Gastrocnemius medialis (tissue), 4 donors: ENCODE data around the gene CTPS2. TPM values are rescaled to one million over a fixed set of nuclear protein-coding genes. Genes with fewer than 3 reads are reported as not detected.

Source experiments
- ATAC-seq, 2 donors: fragments of 150-250 bp; one replicate each; pipeline ENCODE4 v1.9.1; 2016
- DNase-seq, 2 donors: peaks; one replicate each; pipeline ENCODE4 v3.0.0-alpha.2; 2019
- H3K27ac ChIP-seq, 4 donors: fragments of 200-600 bp; sonication (generic); 1 replicate in 1 of 4; 2 replicates in 3 of 4; pipeline ENCODE4 v1.5.1; 2016 to 2018; ENCODE audit warnings: mild to moderate bottlenecking in 2 of 4, moderate library complexity in 1 of 4
- H3K27me3 ChIP-seq, 3 donors: fragments of 200-600 bp; sonication (generic) in 2 of 3; 1 replicate in 1 of 3; 2 replicates in 2 of 3; pipeline versions ENCODE4 v1.5.1 to v1.6.0; 2016 to 2019; ENCODE audit warnings: mild to moderate bottlenecking in 1 of 3, moderate library complexity in 1 of 3
- H3K36me3 ChIP-seq, 2 donors: fragments of 200-600 bp; sonication (generic) in 1 of 2; one replicate each; pipeline ENCODE4 v1.5.1; 2017 to 2018
- H3K4me1 ChIP-seq, 2 donors: fragments of 200-600 bp; sonication (generic) in 1 of 2; one replicate each; pipeline ENCODE4 v1.5.1; 2016 to 2017; ENCODE audit warnings: mild to moderate bottlenecking in 2 of 2
- H3K4me3 ChIP-seq, 4 donors: fragments of 200-600 bp; sonication (generic) in 3 of 4; 1 replicate in 1 of 4; 2 replicates in 3 of 4; pipeline ENCODE4 v1.5.1; 2016 to 2019; ENCODE audit warnings: mild to moderate bottlenecking in 2 of 4
- H3K9me3 ChIP-seq, 3 donors: fragments of 200-600 bp; sonication (generic) in 2 of 3; 1 replicate in 1 of 3; 2 replicates in 2 of 3; pipeline ENCODE4 v1.5.1; 2016 to 2019
- CTCF ChIP-seq, 5 experiments: fragments of 450-650 bp in 3 of 5; fragments of 200-600 bp in 2 of 5; sonication (generic) in 2 of 5; IDR thresholded peaks in 4 of 5; conservative IDR thresholded peaks in 1 of 5; 1 replicate in 4 of 5; 2 replicates in 1 of 5; pipeline ENCODE4 v1.5.1; 2016 to 2019; ENCODE audit warnings: antibody characterized with exemption in 5 of 5, mild to moderate bottlenecking in 3 of 5, moderate library complexity in 3 of 5
- POLR2A ChIP-seq, 2 donors: fragments of 450-650 bp; IDR thresholded peaks; one replicate each; pipeline ENCODE4 v1.6.1; 2017; ENCODE audit warnings: antibody characterized with exemption in 2 of 2, mild to moderate bottlenecking in 2 of 2, moderate library complexity in 2 of 2
- in situ Hi-C, 4 donors: fragments of 200-750 bp; cut with MboI; loops; one replicate each; pipeline versions ENCODE4 v1.15.0 to v1.8.0; 2017; ENCODE audit warnings: low sequenced_read_pairs in 4 of 4
- intact Hi-C: fragments of 100-400 bp; cut with DNase I; formaldehyde crosslinking; loops from one replicate; pipeline ENCODE4 v1.15.1; 2023; ENCODE audit warnings: low total_unique reads
- total RNA-seq, 4 donors: library from RNA; depleted of rRNA; stranded (reverse); fragments of >200 nt; gene quantifications; one replicate each; pipeline versions ENCODE4 v1.1.0 to v1.2.3, GENCODE V29; 2016

The CTPS2 gene
- total RNA-seq, 4 donors from 2014 or later = 2.0 to 3.8 (median 2.8) TPM

GRCh38 chrX:16748425-16748824, 36.0 kb upstream of the CTPS2 start:
- Histone ChIP-seq H3K4me3 (no peak overlapping the region), H3K9me3 (no peaks in the 10 kb centered on the region), H3K27ac (no peak overlapping the region), H3K4me1 (no peaks in the 10 kb centered on the region), H3K36me3 (peaks cover 0 to 65% of the 10 kb centered on the region in 2 donors), H3K27me3 (no peaks in the 10 kb centered on the region)
- intact Hi-C loops = no loop called here
- no peak for ATAC-seq
- no peak for DNase-seq
- TF ChIP-seq CTCF (IDR thresholded peaks at IDR 0.05 in 4 of 5, conservative IDR thresholded peaks at IDR 0.05 in 1 of 5) (no peak), POLR2A (IDR thresholded peaks at IDR 0.05) (no peak)
- in situ Hi-C loops = no loop called here

DNA sequence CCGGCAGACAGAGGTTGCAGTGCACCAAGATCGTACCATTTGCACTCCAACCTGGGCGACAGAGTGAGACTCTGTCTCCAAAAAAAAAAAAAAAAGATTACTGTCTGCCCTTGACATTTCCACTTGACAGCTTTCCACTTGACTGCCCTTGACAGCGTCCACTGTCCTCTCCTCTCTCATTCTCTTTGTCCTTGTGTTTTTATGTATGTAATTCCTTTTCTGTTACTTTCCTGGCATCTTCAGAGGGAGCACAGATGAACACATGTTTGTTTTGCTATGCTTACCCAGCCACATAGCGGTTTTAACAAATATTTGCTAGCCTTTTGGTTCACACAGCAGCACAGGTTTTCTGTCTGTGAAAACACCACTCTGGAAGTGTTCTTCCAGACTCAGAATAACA, 33.2 kb upstream of the CTPS2 start:
- DNase-seq (no peak), ATAC-seq (no peak)
- no peak for TF ChIP-seq CTCF (IDR thresholded peaks at IDR 0.05 in 4 of 5, conservative IDR thresholded peaks at IDR 0.05 in 1 of 5)
- TF ChIP-seq POLR2A (IDR thresholded peaks at IDR 0.05) = no peak
- no peak overlapping the region for H3K4me3 ChIP-seq
- intact Hi-C loops (no loop called here), in situ Hi-C loops (no loop called here)
- H3K4me1 ChIP-seq = no peaks in the 10 kb centered on the region
- H3K27me3 ChIP-seq = no peaks in the 10 kb centered on the region
- no peak overlapping the region for H3K27ac ChIP-seq
- no peaks in the 10 kb centered on the region for H3K9me3 ChIP-seq
- H3K36me3 ChIP-seq = peaks cover 0 to 92% of the 10 kb centered on the region in 2 donors

DNA sequence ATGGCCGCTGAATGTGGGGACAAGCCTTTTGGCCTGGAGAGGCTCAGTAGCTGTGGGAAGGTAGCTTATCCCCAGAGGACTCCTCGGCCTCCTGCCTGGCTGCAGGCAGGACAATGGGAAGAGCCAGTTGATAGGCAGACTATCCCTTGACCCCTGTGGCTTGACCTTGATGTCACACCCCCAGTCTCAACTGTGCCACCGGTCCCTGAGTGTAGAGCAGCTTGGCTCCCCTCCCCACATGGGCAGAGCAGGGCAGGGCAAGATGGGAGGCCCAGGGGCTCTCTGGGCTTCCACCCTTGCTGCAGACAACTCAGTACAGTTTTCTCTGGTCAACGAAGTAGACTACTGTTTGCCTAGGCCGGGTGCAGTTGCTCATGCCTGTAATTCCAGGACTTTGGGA, 32.6 kb upstream of the CTPS2 start:
- Histone ChIP-seq H3K4me1 (no peaks in the 10 kb centered on the region), H3K36me3 (peaks cover 0 to 90% of the 10 kb centered on the region in 2 donors), H3K27ac (no peak overlapping the region), H3K9me3 (no peaks in the 10 kb centered on the region), H3K27me3 (no peaks in the 10 kb centered on the region), H3K4me3 (no peak overlapping the region)
- TF ChIP-seq POLR2A (IDR thresholded peaks at IDR 0.05) (no peak), CTCF (IDR thresholded peaks at IDR 0.05 in 4 of 5, conservative IDR thresholded peaks at IDR 0.05 in 1 of 5) (no peak)
- no peak for ATAC-seq
- intact Hi-C loops = no loop called here
- in situ Hi-C loops = no loop called here
- no peak for DNase-seq

DNA sequence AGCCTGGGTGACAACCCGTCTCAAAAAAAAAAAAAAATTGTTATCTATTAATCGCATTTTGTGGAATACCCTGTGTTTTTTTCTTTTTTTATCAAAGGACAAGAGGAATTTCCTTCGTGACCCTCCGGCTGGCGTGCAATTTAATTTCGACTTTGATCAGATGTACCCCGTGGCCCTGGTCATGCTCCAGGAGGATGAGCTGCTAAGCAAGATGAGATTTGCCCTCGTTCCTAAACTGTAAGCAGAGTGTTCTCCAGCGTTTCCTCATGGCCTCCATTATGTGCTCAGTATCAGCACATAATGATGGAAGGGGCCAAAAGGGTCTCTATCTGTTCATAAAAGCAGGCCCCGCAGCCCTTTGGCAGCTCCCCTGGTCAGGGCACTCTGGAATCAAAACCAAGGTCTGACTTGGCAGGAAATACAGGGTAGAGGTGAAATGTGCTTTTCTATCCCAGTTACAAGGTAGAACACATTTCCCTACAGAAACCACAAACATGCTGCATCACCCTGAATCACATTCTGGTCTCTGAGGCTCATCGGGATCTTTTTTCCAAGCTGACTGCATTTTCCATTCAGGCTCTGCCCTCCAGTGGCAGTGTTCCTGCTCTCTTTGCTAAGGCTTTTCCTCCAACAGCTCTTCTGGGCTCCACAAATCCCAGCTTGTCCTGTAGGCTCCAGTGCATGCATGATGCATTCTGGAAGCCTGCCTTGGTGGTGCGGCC, 31.3 kb upstream of the CTPS2 start:
- no peak overlapping the region for H3K27ac ChIP-seq
- no peak overlapping the region for H3K4me3 ChIP-seq
- no peak for TF ChIP-seq CTCF (IDR thresholded peaks at IDR 0.05 in 4 of 5, conservative IDR thresholded peaks at IDR 0.05 in 1 of 5)
- no peak for TF ChIP-seq POLR2A (IDR thresholded peaks at IDR 0.05)
- no peaks in the 10 kb centered on the region for H3K27me3 ChIP-seq
- no peak for ATAC-seq
- H3K9me3 ChIP-seq = no peaks in the 10 kb centered on the region
- H3K4me1 ChIP-seq = no peaks in the 10 kb centered on the region
- H3K36me3 ChIP-seq = peaks cover 0 to 80% of the 10 kb centered on the region in 2 donors
- DNase-seq = no peak
- in situ Hi-C loops (no loop called here), intact Hi-C loops (no loop called here)

DNA sequence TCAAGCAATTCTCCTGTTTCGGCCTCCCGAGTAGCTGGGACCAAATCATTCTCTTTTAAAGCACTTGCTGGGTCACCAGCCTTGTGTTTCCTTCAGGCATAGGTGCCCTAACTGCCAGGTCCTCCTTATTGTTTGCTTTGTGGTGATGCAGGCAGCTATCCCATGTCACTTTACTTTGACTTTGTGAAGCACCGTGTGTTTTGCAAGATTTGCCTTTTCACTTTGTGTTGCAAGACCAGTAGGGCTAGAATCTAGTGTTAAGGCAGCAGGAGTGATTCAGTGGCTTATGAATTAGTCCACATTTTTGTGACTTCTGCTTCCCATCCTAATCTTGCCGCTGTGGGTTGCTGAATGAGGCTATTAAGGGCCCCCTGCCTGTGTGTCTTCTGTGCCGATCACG, 27.1 kb upstream of the CTPS2 start:
- intact Hi-C loops = no loop called here
- DNase-seq (no peak), ATAC-seq (no peak)
- H3K36me3 ChIP-seq = peaks cover 0 to 74% of the 10 kb centered on the region in 2 donors
- H3K4me3 ChIP-seq = no peak overlapping the region
- TF ChIP-seq CTCF (IDR thresholded peaks at IDR 0.05 in 4 of 5, conservative IDR thresholded peaks at IDR 0.05 in 1 of 5) (no peak), POLR2A (IDR thresholded peaks at IDR 0.05) (no peak)
- H3K27ac ChIP-seq = no peak overlapping the region
- no peaks in the 10 kb centered on the region for H3K27me3 ChIP-seq
- H3K9me3 ChIP-seq = no peaks in the 10 kb centered on the region
- no peaks in the 10 kb centered on the region for H3K4me1 ChIP-seq
- in situ Hi-C loops = no loop called here
